Measurements from ENCODE around the gene HDGFL2.

Gene HDGFL2

DNA sequence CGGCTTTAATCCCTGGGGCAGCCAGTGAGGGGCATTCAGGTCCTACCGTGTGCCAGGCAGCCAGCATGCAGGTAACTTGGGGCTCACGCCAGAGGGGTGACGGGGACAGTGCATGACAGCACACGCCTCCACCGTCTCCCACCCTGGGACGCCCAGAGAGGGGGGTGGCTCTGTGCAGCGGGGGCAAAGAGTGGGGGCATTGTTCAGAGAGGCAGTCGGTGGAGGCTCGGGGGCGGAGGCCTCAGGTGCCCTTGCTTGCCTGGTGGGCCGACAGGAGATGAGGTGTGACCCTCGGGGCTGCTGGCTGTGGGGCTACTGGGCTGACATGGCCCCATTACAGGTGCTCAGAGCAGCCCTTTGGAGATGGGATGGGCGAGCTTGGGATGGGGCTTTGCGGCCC lies 27.8 kb downstream of the HDGFL2 start:
- no peak for DNase-seq

DNA sequence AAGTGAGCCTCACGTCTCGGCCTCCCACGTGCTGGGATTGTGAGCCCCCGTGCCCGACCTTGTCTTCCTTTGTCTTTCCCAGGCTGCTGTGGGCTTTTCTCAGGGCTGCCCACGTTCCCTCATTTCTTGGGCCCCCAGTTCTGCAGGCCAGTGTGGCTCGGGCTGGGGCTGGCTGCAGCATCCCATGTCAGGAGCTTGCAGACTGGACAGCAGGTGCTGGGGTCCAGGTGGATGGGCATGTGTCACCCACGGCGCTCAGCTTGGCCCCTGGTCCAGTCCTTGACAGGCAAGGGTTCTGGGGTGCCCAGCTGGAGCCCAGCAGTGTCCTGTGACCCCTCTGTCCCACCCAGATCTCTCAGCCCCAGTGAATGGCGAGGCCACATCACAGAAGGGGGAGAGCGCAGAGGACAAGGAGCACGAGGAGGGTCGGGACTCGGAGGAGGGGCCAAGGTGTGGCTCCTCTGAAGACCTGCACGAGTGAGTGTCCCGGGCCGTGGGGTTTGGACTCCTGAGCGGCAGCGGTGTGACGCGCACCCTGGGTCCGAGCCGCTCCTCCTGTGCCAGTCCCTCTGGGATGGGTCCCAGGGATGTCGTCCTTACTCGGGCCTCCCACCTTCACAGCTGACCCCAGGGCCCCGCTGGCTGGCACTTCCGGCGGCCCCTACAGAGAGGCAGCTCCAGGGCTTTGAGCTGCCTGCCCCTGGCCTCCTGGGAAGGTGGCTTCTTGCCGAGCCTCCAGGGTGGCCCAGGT lies 28.9 kb downstream of the HDGFL2 start:
- no peak for DNase-seq

DNA sequence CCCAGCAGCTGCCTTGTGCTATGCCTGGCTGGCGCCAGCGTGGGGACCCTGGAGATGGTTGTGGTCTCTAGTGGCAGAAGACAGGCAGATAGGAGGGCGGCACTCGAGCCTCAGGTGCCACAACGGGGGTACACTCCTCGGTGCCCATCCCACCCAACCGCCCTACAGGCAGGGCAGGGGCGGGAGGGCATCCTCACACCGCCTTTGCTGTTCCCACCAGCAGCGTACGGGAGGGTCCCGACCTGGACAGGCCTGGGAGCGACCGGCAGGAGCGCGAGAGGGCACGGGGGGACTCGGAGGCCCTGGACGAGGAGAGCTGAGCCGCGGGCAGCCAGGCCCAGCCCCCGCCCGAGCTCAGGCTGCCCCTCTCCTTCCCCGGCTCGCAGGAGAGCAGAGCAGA lies 29.6 kb downstream of the HDGFL2 start:
- DNase-seq = no peak

DNA sequence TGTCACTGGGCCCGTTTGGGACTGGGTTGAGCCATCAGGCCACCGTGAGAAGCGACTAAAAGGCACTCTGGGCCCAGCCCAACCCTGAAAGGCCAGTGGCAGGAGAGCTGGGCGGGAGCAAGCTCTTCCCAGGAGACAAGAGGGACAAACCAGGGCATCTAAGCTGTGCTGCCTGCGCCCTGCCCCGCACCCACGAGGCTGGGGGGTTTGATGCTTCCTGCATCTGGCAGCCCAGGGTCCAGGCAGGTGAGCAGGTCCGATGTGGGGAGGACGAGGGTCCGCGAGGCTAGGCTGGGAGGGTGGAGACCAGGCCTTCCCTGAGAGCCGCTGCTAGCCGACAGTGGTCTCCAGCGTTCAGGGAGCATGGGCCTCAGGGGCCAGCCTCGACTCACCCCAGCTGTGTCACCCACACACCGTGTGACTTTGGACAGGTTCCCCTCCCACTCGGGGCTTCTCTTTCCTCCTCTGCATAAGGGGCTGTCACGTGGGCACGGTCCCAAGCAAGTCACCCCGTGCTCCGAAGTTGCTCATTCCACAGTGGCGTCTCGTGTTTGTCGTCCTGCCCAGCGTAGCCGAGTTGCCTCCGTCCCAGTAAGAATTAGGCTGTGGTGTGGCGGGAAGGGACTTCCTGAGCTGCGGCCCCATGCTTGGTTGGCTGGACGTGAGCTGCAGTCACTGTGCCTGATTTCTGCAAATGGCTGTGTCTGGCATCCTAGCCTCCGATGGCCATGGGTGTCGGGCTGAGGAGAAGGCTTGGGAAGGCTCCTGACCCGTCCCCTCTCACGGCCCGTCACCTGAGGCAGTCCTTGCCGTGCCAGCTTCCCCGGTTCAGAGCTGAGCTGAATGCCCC lies 30.4 kb downstream of the HDGFL2 start:
- no peak for DNase-seq

DNA sequence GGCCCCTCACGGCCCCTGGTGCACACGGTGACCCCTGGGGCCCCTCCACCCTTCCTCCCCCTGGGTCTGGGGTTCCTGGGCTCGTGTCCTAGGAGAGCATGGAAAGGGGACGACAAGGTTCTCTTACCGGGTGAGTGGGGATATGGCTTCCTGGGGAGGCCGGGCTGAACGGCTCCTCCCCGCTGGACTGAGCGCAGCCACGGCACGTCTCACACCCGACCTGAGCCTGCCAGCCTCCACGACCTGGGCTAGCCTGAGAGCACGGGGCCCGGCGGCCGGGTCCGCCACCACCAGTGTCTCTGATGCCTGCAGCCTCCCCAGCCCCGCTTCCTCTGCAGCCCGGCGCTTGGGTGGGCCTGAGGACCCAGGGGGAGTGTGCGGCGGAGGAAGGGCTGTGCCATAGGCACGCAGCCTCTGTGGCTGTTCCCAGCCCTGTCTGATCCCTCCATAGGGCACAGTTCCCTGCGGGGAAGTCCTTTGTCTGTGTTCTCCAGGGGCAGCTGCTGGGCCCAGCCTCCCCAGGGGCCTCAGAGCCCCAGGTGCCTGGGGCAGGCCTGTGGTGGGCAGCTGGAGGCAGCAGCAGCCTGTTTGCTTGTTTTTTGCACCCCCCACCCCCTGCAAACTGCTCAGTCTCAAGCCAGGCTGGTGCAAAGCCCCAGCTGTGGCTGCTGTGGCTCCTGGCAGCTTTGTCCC lies 31.2 kb downstream of the HDGFL2 start:
- no peak for DNase-seq

DNA sequence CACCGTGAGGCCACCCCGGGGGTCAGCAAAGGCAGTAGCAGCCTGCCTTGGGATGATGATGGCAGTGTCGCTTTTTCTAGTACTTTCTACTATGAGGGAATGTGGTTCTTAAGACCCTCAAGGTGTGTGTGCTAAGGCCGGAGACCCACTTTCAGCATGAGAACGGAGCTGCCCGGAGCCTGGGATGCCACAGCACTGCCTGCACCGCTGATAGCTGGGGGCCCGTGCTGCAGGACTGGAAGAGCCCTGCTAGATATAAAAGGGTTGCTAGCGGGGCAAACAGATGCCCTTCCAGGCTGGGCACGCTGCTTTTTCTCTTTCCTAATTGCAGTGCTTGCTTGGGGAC lies 31.7 kb downstream of the HDGFL2 start:
- DNase-seq = no peak

DNA sequence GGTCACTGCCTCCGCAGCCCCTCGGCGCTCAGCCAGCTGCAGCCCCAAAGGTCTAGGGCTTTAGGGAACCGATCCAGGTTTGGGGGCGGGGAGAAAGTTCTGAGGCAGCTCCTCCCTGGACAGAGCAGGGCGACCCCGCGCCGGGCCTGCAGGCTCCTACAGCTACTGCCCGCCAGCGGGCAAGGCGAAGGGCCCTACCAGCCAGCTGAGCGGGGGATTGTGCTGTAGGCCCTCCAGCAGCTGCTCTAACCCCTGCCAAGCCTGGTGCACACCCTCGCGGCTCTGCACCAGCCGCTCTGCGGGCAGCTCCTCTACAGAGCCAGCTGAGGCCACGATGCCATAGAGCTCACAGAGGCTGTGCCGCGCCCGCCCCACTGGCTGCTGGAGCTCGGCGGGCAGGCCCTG lies 32.2 kb downstream of the HDGFL2 start:
- DNase-seq = no peak

DNA sequence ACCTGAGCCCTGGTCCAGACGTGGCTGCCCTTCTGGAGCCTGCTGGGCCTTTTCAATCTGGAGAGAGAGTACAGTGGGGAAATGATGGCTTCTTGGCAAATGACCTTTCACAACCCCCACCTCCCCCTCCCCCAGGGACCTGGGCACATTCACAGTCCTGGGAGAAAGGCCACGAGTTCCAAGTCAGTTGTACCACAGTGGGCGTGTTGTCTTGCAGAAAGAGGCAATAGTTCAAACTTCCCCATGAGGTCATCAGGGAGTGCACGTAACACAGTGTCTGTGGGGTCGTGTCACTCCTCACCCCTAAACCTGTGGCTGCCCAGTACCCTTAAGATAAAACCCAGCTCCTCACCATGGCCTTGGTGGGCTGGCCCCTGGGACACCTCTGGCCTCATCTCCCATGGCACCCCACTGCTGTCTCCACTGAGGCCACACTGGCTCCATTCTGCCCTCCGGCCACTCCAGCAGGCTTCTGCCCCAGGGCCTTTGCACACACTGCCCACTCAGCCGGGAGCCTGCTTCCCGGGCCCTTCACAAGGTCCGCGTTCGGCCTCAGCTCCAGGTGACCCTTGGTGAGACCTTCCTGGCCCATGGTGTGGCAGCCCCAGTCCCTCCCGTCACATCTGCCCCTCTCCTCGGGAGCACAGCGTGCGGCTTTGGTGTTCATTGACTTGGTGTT lies 32.9 kb downstream of the HDGFL2 start:
- peak; percentile 74 to 96 for DNase-seq

DNA sequence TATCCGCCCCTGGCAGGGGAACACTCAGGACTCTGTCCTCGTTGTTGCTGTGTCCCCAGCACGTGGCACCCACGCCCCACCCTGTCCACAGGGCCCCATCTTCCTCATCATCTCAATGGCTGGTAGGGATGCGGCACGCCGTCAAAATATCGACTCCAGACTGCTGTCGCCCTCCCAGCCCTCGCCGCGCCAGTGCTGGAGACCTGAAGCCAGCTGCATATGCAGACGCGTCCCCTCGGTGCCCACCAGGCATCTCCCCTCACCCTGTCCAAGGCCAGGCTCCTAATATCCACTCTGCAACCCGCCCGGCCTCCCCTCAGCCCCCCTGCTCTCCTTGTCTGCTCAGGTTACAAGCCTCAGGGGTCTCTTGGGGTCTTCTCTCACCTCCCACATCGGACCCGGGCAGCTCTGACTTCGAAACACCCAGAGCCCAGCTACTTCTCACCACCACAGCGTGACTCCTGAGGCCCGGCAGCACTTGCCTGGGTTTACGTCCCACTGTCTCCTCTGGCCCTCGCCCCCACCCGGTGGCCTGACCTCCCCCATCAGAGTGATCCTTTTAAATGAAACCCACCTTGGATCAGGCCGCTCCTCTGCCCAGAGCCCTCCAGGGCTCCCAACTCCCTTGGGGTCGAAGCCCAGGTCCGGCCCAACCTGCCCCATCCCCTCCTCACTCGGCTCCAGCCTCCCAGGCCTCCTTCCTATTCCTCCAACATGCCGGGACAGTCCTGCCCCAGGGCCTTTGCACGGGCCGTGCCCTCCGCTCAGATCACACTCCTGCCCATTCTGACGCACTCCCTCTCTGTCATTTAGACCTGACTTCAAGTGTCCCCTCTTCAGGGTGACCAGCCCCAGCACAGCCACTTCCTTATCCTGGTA lies 33.7 kb downstream of the HDGFL2 start:
- DNase-seq = no peak

DNA sequence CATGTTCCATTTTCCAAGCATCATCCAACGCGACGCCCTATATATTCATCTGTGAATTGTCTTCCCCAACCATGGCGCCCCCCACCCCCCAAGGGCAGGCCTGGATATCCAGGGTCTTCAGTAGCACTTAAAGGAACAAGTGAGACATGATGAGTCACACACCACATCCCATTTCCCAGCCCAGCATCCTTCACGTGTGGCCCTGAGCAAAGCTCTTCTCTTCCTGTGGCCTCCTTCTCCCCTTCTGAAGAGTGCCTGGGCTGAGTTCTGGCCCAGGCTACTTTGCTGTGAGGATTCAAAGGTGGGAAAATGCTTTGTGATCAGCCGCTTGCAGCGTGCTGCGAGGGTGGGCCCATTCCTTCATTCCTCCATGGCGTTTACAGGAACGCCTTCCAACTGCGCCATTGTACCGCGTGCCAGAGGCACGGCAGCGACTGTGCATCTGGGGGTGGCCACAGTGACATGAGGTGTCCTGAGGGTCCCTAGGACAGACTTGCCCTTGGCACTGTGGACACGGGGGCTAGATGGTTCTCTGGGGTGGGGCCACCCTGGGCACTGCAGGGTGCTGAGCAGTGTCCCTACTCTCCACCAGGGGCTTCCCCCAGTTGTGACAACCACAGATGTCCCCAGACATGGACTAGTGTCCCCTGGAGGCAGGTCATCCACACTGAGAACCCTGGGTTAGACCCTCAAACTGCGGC lies 34.5 kb downstream of the HDGFL2 start:
- peak; percentile 31 to 50 for DNase-seq

DNA sequence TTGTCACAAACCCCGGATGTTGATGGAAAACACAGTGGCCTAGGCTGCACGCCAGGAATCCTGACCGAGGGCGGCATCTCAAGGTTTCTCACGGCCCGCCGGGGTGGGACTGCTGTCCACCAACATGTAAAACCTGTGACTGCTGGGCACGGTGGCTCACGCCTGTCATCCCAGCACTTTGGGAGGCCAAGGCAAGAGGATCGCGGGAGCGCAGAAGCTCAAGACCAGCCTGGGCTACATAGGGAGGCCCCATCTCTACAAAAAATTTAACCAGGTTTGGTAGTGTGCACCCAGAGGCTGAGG lies 35.0 kb downstream of the HDGFL2 start:
- no peak for DNase-seq

DNA sequence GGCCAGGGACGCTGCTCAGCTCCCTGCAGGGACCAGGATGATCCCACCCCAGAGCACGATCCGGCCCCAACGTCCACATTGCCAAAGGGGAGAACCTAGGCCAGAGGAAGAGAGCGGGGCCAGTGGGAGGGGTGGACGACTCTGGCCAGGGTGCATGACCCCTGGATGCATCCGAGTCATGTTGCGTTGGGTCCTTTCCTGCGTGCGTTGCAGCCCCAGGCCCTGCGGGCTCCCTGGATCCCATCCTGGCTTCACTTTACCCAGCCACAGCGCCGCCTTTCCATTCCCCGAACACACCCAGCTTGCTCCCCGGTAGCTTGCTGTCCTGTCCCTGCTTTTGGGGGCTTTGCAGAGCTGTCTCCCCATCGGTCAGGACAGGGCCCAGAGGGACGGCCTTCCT lies 35.7 kb downstream of the HDGFL2 start:
- no peak for DNase-seq

DNA sequence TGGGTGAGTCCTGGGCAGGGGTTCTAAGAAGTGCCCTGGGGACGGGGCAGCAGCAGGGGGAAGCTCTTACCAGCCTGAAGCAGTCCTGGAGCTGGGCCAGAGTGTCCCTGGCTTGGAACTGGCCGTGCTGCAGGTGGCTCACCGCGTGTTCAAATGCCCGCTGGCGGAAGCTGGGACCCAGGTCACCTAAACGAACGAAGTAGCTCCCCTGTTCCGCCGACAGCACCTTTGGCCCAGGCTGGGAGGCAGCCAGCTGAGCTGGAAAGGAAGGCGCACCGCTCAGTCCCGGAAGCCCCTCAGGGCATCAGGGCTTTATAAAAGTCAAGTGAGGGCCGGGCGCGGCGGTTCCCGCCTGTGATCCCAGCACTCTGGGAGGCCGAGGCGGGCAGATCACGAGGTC lies 36.6 kb downstream of the HDGFL2 start:
- no peak for DNase-seq

DNA sequence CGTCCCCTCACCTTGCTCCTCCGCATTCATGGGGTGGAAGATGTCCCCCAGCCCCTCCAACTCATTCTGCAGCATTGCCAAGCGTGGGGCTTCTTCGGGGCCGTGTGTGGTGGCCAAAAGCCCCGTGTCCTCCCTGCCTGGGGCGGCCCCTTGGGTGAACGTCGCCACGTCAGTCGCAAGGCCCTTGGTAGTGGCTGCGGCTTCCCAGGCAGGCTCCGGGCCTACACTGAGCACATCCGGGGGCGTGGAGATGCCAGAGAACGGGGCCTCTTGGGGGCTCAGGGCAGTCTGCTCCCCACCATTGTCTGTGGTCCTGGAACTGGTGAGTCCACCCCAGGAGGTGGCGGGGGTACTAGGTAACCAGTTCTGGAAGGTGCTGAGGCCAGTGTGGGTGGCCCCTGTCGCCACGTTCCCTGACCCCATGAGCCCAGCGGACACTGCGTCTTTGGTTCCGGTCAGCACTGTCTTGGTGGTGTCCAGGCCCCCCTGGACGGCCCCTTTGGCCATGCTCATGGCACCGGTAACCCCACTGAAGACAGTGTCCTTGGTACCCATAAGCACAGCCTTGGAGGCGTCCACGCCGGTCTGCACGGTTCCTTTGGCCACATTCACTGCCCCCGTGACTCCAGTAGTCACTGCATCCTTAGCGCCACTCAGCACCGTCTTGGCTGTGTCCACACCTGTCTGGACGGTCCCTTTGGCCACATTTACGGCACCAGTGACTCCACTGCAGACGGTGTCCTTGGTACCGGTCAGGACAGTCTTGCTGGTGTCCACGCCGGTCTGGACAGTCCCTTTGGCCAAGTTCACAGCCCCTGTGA lies 38.5 kb downstream of the HDGFL2 start:
- no peak for DNase-seq

DNA sequence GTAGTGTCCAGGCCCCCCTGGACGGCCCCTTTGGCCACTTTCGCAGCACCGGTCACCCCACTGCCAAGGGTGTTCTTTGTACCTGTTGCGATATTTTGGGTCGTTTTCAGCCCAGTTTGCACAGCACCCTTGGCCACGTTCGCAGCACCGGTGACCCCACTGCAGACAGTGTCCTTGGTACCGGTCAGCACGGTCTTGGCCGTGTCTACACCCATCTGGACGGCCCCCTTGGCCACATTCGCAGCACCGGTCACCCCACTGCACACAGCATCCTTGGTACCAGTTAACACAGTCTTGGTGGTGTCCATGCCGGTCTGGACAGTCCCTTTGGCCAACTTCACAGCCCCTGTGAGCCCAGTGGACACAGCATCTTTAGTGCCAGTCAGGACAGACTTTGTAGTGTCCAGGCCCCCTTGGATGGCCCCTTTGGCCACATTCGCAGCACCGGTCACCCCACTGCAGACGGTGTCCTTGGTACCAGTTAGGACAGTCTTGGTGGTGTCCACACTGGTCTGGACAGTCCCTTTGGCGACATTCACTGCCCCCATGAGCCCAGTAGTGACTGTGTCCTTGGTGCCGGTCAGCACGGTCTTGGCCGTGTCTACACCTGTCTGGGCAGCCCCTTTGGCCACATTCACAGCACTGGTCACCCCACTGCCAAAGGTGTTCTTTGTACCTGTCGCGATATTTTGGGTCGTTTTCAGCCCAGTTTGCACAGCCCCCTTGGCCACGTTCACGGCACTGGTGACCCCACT lies 39.4 kb downstream of the HDGFL2 start:
- no peak for DNase-seq

DNA sequence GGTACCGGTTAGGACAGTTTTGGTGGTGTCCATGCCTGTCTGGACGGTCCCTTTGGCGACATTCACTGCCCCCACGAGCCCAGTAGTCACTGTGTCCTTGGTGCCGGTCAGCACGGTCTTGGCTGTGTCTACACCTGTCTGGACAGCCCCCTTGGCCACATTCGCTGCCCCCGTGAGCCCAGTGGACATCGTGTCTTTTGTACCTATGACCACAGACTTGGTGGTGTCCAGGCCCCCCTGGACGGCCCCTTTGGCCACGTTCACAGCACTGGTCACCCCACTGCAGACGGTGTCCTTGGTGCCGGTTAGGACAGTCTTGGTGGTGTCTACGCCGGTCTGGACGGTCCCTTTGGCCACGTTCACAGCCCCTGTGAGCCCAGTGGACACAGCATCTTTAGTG lies 40.0 kb downstream of the HDGFL2 start:
- DNase-seq = no peak

DNA sequence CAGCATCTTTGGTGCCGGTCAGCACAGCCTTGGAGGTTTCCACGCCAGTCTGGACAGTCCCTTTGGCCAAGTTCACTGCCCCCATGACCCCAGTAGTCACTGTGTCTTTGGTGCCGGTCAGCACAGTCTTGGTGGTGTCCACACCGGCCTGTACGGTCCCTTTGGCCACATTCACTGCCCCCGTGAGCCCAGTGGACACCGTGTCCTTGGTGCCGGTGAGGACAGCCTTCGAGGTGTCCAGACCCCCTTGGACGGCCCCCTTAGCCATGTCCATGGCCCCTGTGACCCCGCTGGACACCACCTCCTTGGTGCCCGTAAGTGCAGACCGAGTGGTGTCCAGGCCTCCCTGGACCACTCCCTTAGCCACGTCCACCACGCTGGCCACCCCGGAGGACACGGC lies 41.2 kb downstream of the HDGFL2 start:
- DNase-seq = no peak

DNA sequence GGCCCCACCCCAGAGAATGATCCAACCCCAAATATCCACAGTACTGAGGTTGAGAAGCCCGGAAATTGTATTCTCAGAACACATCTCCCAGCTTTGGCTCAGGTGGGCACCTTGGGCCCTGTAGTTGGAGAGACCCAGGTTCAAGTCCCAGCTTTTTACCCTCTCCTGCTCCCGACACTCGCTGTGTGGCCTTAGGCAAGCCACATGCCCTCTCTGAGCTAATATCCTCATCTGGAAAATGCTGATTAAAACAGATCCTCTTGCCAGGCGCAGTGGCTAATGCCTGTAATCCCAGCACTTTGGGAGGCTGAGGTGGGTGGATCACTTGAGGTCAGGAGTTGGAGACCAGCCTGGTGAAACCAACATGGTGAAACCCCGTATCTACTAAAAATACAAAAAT lies 43.6 kb downstream of the HDGFL2 start:
- DNase-seq = no peak

DNA sequence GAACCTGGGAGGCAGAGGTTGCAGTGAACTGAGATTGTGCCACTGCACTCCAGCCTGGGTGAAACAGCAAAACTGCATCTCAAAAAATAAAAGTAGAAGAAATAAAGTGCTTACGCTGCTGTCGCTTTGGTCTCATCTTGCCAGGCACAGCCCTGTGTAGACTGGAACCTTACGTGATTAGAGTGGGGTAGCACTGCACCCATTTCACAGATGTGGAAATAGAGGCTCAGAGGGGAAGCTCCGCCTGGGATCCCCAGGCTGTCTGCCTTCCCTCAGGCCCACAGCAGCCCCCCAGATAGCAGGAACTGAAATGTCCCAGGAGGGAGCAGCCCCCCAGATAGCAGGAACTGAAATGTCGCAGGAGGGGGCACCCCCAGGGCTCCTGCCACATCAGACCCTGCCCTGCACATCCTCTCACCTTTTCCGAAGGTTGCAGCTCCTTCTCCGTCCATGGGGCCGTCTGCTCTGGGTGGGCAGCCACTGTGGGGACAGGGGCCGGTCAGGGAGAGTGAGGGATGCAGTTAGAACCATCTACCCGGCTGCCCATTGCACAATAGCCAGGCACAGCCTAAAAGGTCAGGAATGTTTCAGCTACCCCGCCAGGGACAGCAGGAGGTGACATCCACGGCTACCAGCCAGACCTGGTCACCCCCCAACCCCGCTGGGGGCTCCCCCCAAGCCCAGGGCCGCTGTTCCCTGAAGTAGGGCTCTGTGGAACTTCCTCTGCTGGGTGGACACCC lies 44.3 kb downstream of the HDGFL2 start:
- no peak for DNase-seq

DNA sequence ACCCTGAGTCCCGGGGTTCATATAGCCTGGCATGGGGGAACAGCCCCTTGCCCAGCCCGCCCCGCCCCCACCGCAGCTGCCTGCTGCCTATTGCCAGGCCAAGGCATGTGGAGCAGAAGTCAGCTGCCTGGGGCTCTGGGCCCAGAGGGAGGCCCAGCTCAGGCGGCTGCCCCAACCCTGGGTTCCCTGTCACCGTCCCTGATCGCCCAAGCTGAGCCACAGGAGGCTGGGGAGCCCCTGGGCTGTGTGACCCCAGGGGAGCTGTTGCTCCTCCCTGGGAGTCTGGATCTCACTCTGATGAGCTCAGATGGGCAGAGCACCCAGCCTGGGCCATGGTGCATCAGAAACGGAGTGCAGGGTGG lies 44.8 kb downstream of the HDGFL2 start:
- no peak for DNase-seq

Measured in inflammatory macrophage treated with lipopolysaccharide for 1 hour (primary cell).